GM10248 (cell line): ENCODE data around the gene KSR1.
"Not testable (repeated sequence)": the region's sequence is repeated elsewhere in the genome, so short reads cannot be mapped to it uniquely, and the experiment has no call there.

Source experiments
- CTCF ChIA-PET: fragments of 300-600 bp; sonication (Branson Sonifier 250); formaldehyde crosslinking; extraction: SDS; loops from one replicate; lab custom pipeline; 2021; ENCODE audit warnings: antibody characterized with exemption; lab: Yijun Ruan, JAX
- POLR2A ChIA-PET: fragments of 350-650 bp; sonication (Branson Sonifier 250); formaldehyde crosslinking; extraction: SDS; loops from one replicate; lab custom pipeline; 2020; ENCODE audit warnings: antibody characterized with exemption; lab: Yijun Ruan, JAX
- DNase-seq: peaks from one replicate; pipeline ENCODE4 v3.0.0; 2012; ENCODE audit errors: extremely low spot score
- CTCF ChIP-seq: IDR thresholded peaks from 2 replicates; pipeline ENCODE4 v1.5.1; 2012; ENCODE audit warnings: mild to moderate bottlenecking, low read depth; ENCODE audit errors: extremely low read depth, missing control alignments, control extremely low read depth

The KSR1 gene

GRCh38 chr17:27627514-27627913 is 171.3 kb downstream of the KSR1 start:
- ChIA-PET CTCF (interaction anchor here (9.8 kb wide), 1 partner anchor 26 kb away, joined by 75 read pairs; no protein-coding TSS in a partner anchor), POLR2A (no interaction called here)
- no peak for DNase-seq
- no peak for TF ChIP-seq CTCF

DNA sequence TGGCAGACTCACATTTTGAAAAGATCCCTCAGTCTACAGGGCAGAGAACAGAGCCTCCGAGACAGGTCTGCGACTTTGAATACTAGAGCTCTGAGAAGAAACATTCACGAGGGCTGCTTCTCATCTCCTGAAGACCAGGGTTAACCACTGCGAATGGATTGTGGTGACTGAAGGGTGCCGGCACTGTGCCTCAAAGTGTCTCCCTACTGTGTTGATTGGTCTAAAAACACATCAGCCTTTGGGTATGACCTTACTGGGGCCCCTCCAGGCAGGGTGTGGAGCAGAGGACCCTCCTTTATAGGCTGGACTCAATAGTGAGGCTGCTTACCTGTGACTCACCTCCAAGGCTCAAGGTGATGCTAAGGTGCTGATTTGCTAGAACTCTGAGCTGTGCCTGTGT is 172.1 kb downstream of the KSR1 start:
- POLR2A ChIA-PET: no interaction called here
- no peak for TF ChIP-seq CTCF
- no peak for DNase-seq
- CTCF ChIA-PET: interaction anchor here (1.1 to 9.8 kb wide), 2 partner anchors 21 to 27 kb away, joined by 3 to 75 read pairs; no protein-coding TSS in a partner anchor

- POLR2A ChIA-PET, DNase-seq: not testable (repeated sequence)
- CTCF ChIA-PET: interaction anchor here (1.1 to 9.8 kb wide), 2 partner anchors 22 to 27 kb away, joined by 3 to 75 read pairs; no protein-coding TSS in a partner anchor
These were observed 173.0 kb downstream of the KSR1 start for GRCh38 chr17:27629260-27629659.

GRCh38 chr17:27630607-27631410 is 174.6 kb downstream of the KSR1 start, which contains the start of gene LGALS9:
Gene LGALS9 (plus strand): TSS chr17:27631188. CDS start chr17:27631266, 78 bp downstream.
- CTCF ChIA-PET: interaction anchor here (0.9 to 9.8 kb wide), 5 partner anchors 18 to 29 kb away, joined by 3 to 75 read pairs (median 24); no protein-coding TSS in a partner anchor
- POLR2A ChIA-PET: no interaction called here
- DNase-seq: peak; percentile 70
- no peak for TF ChIP-seq CTCF

GRCh38 chr17:27631411-27631760 is 175.1 kb downstream of the KSR1 start:
- POLR2A ChIA-PET: no interaction called here
- no peak for TF ChIP-seq CTCF
- peak; percentile 50 for DNase-seq
- CTCF ChIA-PET: interaction anchor here (0.9 to 9.8 kb wide), 7 partner anchors 9 to 276 kb away, joined by 3 to 75 read pairs (median 10); no protein-coding TSS in a partner anchor

DNA sequence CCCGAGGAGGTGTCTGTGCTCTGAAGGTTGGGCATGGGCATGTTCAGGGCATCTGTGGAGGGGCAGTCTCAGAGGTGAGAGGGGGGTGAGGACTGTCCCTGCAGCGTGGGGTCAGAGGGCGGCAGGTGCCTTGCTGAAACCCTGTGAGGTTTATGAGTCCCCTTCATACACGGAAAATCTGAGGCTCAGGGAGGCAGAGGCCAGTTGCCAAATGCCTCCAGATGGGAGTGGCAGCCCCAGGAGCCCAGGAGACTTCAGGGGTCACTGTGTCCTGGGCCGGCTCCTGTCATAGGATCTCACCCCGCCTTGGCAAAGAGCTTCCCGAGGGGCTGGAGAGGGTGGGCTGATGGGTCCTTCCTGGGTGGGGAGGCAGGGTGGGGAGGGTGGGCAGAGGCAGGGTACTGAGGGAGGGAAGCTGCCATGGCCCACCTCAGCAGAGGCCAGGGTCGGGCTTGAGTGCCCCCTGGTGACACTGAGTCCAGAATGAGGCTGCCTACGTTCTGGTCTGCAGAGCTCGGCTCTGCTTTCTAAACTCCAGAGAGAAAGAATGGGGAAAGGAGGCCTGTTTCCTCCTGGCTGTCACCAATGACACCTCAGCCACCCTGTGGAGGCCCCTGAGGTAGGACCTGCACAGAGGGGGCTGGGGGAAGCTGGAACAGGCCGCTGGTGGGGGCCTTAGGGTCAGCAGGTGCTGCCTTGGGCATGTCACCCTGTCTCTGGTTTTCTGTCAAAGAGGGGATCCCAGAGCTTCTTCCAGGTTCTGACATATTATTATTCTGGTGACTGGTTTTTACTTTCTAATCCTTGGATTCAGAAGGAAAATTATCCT is 175.9 kb downstream of the KSR1 start:
- CTCF ChIA-PET: interaction anchor here (0.9 to 9.8 kb wide), 9 partner anchors 9 to 277 kb away, joined by 3 to 75 read pairs (median 10); no protein-coding TSS in a partner anchor
- TF ChIP-seq CTCF: peak; percentile 53
- DNase-seq: peak; percentile 46
- POLR2A ChIA-PET: no interaction called here

DNA sequence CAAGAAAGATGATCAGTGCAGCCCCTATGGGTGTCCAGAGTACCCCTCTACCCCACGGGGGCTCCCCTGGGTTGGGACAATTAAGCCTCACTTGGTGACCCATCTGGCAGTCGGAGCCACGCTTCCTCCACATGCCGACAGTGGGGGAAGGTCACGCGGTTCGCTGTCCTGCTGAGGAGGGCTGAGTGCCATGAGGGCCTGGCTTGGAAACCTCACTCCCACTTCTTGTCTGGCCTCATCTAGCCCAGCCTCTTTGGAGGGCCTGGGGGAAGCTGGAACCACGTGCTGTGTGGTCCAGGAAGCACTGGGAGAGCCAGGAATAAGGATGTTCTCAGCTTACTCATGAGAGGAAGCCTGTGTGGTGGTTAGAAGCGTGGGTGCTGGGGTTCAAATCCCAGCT is 176.5 kb downstream of the KSR1 start:
- POLR2A ChIA-PET, DNase-seq: not testable (repeated sequence)
- CTCF ChIA-PET: interaction anchor here (0.8 to 9.8 kb wide), 10 partner anchors 10 to 403 kb away, joined by 3 to 75 read pairs (median 8); no protein-coding TSS in a partner anchor
